Posterior cingulate gyrus (tissue), 11 donors: ENCODE results near the gene RBM23.
"Not testable (repeated sequence)": the region's sequence is repeated elsewhere in the genome, so short reads cannot be mapped to it uniquely, and the experiment has no call there.

Source experiments
- DNase-seq, 10 donors: peaks; one replicate each; pipeline versions ENCODE4 v3.0.0 to v3.0.0-alpha.2; 2020 to 2021; ENCODE audit warnings: mixed read lengths in 3 of 10
- intact Hi-C: fragments of 100-400 bp; cut with DNase I; formaldehyde crosslinking; loops from one replicate; pipeline ENCODE4 v1.15.1; 2023

RBM23 gene

GRCh38 chr14:22918804-22919600 is at the start of gene RBM23:
Gene RBM23, minus strand, starts transcription at chr14:22919149.
- DNase-seq, result peak; percentile 94 to 99 (median 98)
- intact Hi-C loops, result no loop called here

GRCh38 chr14:22966783-22967269 is 47.9 kb upstream of the RBM23 start:
- intact Hi-C loops, result no loop called here
- DNase-seq, result no peak

- intact Hi-C loops, DNase-seq: not testable (repeated sequence)
Measured at GRCh38 chr14:22965916-22966782, 47.2 kb upstream of the RBM23 start.

GRCh38 chr14:22962061-22962676 is 43.2 kb upstream of the RBM23 start:
- intact Hi-C loops, result no loop called here
- DNase-seq, result no peak

DNA sequence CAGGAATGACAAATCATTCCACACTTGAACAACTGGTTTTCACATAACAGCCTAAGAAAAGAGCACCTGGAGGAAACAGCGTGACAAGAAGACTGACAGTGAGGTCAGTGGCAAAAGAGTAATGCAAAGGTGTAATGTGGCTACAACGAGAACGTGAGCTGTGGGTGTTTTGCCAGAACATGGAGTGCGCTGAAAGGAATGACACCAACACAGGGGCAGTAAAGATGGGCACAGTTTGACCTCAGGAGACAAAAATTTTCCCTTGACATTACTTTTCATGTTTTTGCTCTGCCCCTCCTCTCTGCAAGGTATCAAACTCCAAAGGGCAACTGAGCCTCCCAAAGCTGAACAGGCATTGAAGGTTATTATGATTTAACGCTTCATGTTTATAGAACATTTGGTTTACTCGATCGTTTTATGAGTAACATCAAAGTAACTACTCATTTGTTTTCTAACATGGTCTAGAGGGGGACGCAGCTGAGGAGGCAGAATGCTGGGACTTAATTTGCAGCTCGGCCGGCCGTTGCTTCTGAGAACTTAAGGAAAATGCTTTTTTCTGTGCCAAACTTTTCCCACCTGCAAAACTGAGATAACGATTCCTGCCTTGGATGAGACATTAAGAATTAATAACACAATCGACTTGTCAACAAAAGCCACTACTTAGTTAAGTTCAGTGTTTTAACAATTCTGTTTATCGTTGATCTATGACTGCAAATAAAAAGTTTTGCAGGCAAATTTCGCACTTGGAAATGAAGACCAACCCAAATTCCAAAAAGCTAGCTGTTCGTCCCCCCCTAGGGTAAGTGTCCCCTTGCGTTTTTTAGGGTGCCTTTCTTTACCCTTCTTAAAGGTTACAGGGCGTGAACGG is 37.0 kb upstream of the RBM23 start:
- intact Hi-C loops, result no loop called here

DNA sequence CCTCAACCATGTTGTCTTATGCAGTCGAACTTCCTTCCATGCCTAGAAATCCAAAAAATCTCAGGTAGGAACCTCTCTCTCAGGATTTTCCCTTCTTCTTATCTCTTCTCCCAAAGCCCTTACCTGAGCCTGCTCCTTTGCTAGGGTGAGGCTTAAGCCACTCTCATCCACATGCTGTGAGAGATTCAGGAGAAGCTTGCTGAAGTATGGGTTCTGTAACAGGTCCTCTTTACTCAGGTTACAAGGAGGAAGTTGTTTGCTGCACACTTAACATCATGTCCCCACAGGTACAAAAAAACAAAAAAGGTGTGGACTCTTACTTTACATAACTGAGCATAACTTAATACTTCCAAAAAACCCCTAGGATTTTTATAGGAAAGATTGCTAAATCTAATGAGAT is 33.5 kb upstream of the RBM23 start:
- no peak for DNase-seq

More for the DNA sequence above, 37.0 kb upstream of the RBM23 start:
- no peak for DNase-seq

GRCh38 chr14:22951795-22952194 is 32.8 kb upstream of the RBM23 start:
- DNase-seq, intact Hi-C loops: not testable (repeated sequence)

More for the DNA sequence above, 33.5 kb upstream of the RBM23 start:
- intact Hi-C loops, result no loop called here

- intact Hi-C loops, result no loop called here
- DNase-seq, result no peak
Measured at GRCh38 chr14:22945642-22946041, 26.7 kb upstream of the RBM23 start.

DNA sequence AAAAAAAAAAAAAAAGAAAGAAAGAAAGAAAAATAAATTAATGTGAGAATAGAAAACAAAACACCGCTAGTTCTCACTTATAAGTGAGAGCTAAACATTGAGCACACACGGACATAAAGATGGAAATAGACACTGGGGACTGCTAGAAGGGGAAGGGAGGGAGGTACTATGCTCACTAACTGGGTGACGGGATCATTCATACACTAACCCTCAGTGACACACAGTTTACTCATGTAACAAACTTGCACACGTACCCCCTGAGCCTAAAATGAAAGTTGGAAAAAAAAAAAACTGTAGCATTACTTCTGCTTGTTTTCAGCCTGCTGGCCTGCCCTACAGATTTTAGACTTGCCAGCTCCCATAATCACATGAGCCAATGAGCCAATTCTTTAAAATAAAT is 20.7 kb upstream of the RBM23 start:
- DNase-seq, result no peak
- intact Hi-C loops, result loop anchor here (10.0 kb wide), 1 partner anchor 45 kb away; the partner anchor contains the start of gene AJUBA

GRCh38 chr14:22935156-22935555 is 16.2 kb upstream of the RBM23 start:
- DNase-seq, result no peak
- intact Hi-C loops, result loop anchor here (10.0 kb wide), 1 partner anchor 50 kb away; the partner anchor contains the start of gene AJUBA

GRCh38 chr14:22932146-22932545 is 13.2 kb upstream of the RBM23 start:
- intact Hi-C loops, result loop anchor here (10.0 kb wide), 1 partner anchor 53 kb away; the partner anchor contains the start of gene AJUBA
- no peak for DNase-seq

DNA sequence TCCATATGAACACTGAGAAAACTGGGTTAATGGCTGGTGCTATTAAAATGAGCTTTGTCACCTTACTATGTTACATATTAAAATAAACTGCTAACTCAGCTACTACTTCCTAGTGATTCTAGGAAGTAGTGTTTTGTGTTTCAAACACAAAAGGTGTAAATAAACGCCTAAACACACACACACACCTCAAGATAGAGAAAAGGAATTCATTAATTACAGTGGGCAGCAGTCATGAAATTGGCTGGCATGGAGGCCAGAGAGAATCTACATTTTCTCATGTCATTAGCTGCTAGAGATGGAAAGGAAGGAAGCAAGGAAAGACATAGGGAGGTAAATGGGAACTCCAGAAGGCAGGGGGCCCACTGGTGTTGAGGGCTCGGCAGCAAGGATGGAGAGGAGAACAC is 11.0 kb upstream of the RBM23 start:
- DNase-seq, result no peak
- intact Hi-C loops, result loop anchor here (10.0 kb wide), 1 partner anchor 55 kb away; the partner anchor contains the start of gene AJUBA

DNA sequence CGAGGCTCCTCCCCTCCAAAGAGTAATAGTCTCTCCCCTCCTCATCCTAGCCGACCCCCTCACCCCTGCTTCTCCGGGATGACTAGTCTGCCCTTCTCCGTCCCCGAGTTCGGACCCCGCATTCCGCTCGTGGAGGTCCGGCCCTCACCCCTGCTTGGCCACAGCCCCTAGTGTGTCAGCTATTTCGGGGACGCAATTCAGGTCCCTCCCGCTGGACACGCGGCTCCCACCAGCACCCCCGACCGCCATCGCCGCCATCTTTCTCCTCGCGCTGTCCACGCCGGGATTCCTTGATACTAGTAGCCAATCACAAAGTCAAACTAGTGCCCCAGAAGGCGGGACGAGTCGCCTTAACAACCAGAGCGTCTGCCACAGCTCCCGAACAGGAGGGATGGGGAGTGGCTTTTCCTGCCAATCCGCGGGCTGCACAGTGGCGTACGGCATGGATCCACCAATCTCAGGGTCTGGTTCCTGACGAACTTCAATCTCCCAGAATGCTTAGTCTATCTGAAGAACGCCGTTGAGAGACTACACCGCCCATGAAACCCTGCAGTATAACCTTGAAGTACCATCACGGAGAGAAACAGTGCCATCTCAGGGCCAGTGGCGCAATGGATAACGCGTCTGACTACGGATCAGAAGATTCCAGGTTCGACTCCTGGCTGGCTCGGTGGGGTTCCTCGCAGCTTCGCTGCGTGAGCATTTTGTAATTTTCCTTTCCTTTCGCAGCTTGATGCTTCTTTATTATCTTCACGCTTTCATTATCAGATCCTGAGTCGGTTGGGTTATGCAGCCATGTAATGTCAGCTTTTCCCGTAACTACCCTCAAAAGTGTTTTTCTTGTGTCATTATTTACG is 10.4 kb upstream of the RBM23 start, which contains the start of gene PRMT5:
TSS of gene PRMT5 (minus strand) at position 273 of the 857 bp plus-strand sequence. CDS start at position 258, 15 bp downstream.
- DNase-seq, result peak; percentile 94 to 100 (median 98)
- intact Hi-C loops, result no loop called here

GRCh38 chr14:22928237-22929103 is 9.5 kb upstream of the RBM23 start:
- no peak for DNase-seq
- intact Hi-C loops, result no loop called here

DNA sequence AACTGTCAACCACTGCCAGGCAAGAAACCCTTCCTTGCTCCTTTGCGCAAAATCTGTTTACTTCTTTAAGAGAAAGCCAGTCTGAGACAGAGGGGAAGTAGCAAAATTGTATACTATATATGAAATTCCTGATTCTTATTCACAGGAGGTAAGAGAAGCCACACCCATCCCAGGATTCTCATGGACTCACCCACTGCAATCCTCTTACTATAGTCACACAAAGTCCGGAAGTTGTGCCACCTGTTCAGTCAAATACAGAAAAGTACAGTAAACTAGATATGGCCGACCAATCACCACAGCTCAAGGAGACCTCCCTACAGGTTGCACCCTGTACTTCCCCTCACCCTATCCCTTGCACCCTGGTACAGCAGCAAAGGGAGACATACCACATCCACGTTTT is 7.4 kb upstream of the RBM23 start:
- DNase-seq, result no peak
- intact Hi-C loops, result no loop called here

- intact Hi-C loops, result no loop called here
Measured at GRCh38 chr14:22925513-22925912, 6.6 kb upstream of the RBM23 start.

DNA sequence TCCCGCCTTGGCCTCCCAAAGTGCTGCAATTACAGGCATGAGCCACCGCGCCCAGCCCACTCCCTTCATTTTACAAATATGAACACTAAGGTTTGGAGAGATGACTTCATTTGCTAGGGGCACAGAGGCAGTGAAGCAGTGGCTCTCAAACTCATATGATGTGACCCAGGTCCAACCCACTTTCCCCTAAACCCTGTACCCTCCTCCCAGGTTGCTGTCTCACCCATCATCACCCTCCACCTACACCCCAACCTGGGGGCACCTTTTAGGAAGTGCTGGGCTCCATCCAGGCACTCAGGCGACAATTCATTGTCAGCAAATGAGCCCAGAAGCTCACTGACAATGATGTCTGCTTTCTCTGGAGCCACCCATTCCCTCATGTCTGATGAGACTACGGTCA is 4.8 kb upstream of the RBM23 start:
- DNase-seq, result no peak
- intact Hi-C loops, result no loop called here

More at GRCh38 chr14:22925513-22925912, 6.6 kb upstream of the RBM23 start:
- DNase-seq, result no peak

- no peak for DNase-seq
- intact Hi-C loops, result no loop called here
Measured at GRCh38 chr14:22922294-22922693, 3.3 kb upstream of the RBM23 start.
